ENCODE results near the gene MMP24.

MMP24 gene

DNA sequence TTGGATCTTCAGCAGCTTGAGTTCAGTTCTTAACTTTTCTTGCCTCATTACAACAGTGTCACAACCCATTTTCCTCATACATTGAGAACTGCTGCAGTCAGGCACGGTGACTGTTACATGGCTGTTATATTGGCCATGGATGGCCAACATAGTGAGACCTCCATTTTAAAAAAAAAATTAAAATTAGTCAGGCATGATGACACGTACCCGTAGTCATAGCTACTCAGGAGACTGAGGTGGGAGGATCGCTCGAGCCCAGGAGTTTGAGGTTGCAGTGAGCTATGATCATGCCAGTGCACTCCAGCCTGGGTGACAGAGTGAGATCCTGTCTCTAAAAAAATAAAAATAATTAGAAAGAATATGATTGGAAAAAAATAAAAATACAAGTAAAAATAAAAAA lies 9.9 kb upstream of the MMP24 start:
- Histone ChIP-seq H3K4me1 (ENCODE audit: low read length) (no peaks in the 10 kb centered on the region), H3K4me2 (ENCODE audit: low read length) (no peak overlapping the region), H4K20me1 (ENCODE audit: insufficient read depth, low read length) (no peaks in the 10 kb centered on the region), H3K27ac (ENCODE audit: low read length) (no peak overlapping the region), H3K9ac (ENCODE audit: low read length) (no peak overlapping the region), H3K27me3 (ENCODE audit: low read depth, low read length) (peaks cover 17% of the 10 kb centered on the region; the same call in 1 of the 2 replicates), H3K36me3 (replicated peaks; ENCODE audit: low read depth, low read length) (no peaks in the 10 kb centered on the region), H3K4me3 (ENCODE audit: low read length) (no peak overlapping the region), H2AFZ (ENCODE audit: low read depth, low read length) (no peak overlapping the region), H3K9me3 (ENCODE audit: insufficient read depth, low read length) (no peaks in the 10 kb centered on the region), H3K79me2 (ENCODE audit: low read length) (no peaks in the 10 kb centered on the region)
- no peak for TF ChIP-seq EZH2phosphoT487 (IDR thresholded peaks at IDR 0.05; ENCODE audit: low read depth)
- TF ChIP-seq, protein P1, sequence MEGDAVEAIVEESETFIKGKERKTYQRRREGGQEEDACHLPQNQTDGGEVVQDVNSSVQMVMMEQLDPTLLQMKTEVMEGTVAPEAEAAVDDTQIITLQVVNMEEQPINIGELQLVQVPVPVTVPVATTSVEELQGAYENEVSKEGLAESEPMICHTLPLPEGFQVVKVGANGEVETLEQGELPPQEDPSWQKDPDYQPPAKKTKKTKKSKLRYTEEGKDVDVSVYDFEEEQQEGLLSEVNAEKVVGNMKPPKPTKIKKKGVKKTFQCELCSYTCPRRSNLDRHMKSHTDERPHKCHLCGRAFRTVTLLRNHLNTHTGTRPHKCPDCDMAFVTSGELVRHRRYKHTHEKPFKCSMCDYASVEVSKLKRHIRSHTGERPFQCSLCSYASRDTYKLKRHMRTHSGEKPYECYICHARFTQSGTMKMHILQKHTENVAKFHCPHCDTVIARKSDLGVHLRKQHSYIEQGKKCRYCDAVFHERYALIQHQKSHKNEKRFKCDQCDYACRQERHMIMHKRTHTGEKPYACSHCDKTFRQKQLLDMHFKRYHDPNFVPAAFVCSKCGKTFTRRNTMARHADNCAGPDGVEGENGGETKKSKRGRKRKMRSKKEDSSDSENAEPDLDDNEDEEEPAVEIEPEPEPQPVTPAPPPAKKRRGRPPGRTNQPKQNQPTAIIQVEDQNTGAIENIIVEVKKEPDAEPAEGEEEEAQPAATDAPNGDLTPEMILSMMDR (IDR thresholded peaks at IDR 0.05; ENCODE audit: low read depth, low read length), result no peak

DNA sequence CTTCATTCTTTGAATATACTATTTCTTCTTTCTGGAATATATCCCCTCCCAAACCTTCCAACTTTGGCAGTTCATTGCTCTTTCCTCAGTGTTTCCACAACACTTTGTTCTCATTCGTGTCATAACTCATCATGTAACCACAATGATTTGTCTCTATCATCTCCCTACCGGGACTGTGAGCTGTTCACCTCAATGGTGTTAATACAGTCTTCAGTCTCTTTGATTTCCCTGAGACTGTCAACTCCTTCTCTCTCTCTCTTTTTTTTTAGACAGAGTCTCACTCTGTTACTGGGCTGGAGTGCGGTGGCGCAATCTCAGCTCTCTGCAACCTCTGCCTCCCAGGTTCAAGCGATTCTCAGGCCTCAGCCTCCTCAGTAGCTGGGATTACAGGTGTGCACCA lies 2.5 kb upstream of the MMP24 start:
- H3K9me3 ChIP-seq (ENCODE audit: insufficient read depth, low read length), result no peaks in the 10 kb centered on the region
- no peak overlapping the region for H3K4me3 ChIP-seq (ENCODE audit: low read length)
- H3K79me2 ChIP-seq (ENCODE audit: low read length), result no peaks in the 10 kb centered on the region
- H3K4me1 ChIP-seq (ENCODE audit: low read length), result no peaks in the 10 kb centered on the region
- no peak overlapping the region for H2AFZ ChIP-seq (ENCODE audit: low read depth, low read length)
- TF ChIP-seq, protein P1 (IDR thresholded peaks at IDR 0.05; ENCODE audit: low read depth, low read length), result no peak
- no peak for TF ChIP-seq EZH2phosphoT487 (IDR thresholded peaks at IDR 0.05; ENCODE audit: low read depth)
- no peaks in the 10 kb centered on the region for H3K36me3 ChIP-seq (replicated peaks; ENCODE audit: low read depth, low read length)
- H3K27me3 ChIP-seq (ENCODE audit: low read depth, low read length), result peaks cover 31% of the 10 kb centered on the region
- H3K27ac ChIP-seq (ENCODE audit: low read length), result no peak overlapping the region
- H3K9ac ChIP-seq (ENCODE audit: low read length), result no peak overlapping the region
- no peaks in the 10 kb centered on the region for H4K20me1 ChIP-seq (ENCODE audit: insufficient read depth, low read length)
- H3K4me2 ChIP-seq (ENCODE audit: low read length), result no peak overlapping the region

DNA sequence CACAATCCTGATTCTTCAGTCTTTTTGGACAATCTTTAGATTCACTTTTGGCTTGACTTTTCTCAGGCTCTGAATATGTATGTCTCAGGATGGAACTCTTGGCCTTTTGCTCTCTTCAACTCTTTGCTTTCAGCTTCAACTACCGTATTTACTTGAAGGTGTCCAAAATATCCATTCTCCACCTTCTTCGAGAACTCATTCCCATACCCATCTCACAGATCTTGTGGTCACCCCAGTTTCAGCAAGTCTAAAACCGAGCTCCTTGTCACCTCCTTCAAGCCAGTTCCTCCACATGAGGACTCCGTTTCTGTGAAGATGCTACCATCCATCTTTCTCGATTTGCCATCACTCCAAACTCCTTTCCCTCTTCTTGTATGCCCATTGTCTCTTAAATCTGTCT lies 2.0 kb upstream of the MMP24 start:
- Histone ChIP-seq H3K9ac (ENCODE audit: low read length) (no peak overlapping the region), H3K4me1 (ENCODE audit: low read length) (no peaks in the 10 kb centered on the region), H3K4me2 (ENCODE audit: low read length) (no peak overlapping the region), H3K79me2 (ENCODE audit: low read length) (no peaks in the 10 kb centered on the region), H4K20me1 (ENCODE audit: insufficient read depth, low read length) (no peaks in the 10 kb centered on the region), H3K4me3 (ENCODE audit: low read length) (no peak overlapping the region), H2AFZ (ENCODE audit: low read depth, low read length) (no peak overlapping the region), H3K36me3 (replicated peaks; ENCODE audit: low read depth, low read length) (no peaks in the 10 kb centered on the region), H3K27me3 (ENCODE audit: low read depth, low read length) (peaks cover 30% of the 10 kb centered on the region), H3K27ac (ENCODE audit: low read length) (no peak overlapping the region), H3K9me3 (ENCODE audit: insufficient read depth, low read length) (no peaks in the 10 kb centered on the region)
- TF ChIP-seq, protein P1 (IDR thresholded peaks at IDR 0.05; ENCODE audit: low read depth, low read length), result no peak
- TF ChIP-seq EZH2phosphoT487 (IDR thresholded peaks at IDR 0.05; ENCODE audit: low read depth), result no peak

DNA sequence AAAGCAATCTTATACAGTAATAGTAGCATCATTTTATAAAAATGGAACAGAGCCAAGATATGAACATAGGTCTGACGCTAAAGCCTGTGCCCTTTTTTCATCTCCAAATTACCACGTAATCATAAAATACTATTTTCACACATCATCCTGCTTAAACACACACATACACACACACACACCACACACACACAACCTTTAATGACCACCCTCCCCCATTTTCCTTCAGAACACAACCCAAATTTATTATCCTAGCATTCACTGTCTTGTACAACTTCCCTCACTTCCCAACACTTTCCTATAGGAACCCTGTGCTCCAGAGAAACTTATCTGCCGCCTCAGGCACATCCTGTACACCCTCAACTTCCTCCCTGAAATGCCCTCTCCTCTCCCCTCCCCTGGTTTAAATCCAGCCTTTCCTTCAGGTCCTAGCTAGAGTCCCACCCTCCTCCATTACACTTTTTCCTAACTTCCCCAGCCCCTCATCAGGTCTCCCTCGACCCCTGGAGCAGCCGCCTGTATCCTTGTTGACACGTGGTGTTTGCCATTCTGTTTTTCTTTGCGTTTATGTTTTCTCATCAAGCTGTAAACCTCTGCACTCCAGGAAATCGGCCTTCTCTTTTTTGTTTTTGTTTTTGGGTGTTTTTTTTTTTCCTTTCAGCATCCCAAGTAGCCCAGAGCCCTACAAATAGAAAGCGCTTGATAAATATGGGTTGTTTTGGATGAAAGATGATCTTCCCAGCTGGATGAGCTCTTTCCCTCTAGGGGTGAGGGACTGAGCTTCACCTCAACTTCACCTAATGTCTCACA lies 968 bp upstream of the MMP24 start:
- TF ChIP-seq EZH2phosphoT487 (IDR thresholded peaks at IDR 0.05; ENCODE audit: low read depth), result no peak
- TF ChIP-seq, protein P1 (IDR thresholded peaks at IDR 0.05; ENCODE audit: low read depth, low read length), result no peak
- H3K4me1 ChIP-seq (ENCODE audit: low read length), result no peaks in the 10 kb centered on the region
- H3K9ac ChIP-seq (ENCODE audit: low read length), result no peak overlapping the region
- no peak overlapping the region for H2AFZ ChIP-seq (ENCODE audit: low read depth, low read length)
- H3K79me2 ChIP-seq (ENCODE audit: low read length), result no peaks in the 10 kb centered on the region
- no peaks in the 10 kb centered on the region for H4K20me1 ChIP-seq (ENCODE audit: insufficient read depth, low read length)
- H3K36me3 ChIP-seq (replicated peaks; ENCODE audit: low read depth, low read length), result no peaks in the 10 kb centered on the region
- no peak overlapping the region for H3K4me2 ChIP-seq (ENCODE audit: low read length)
- no peak overlapping the region for H3K27ac ChIP-seq (ENCODE audit: low read length)
- peaks cover 33% of the 10 kb centered on the region for H3K27me3 ChIP-seq (ENCODE audit: low read depth, low read length)
- H3K9me3 ChIP-seq (ENCODE audit: insufficient read depth, low read length), result no peaks in the 10 kb centered on the region
- no peak overlapping the region for H3K4me3 ChIP-seq (ENCODE audit: low read length)
